ENCODE results near the gene MECP2.
"Not testable (repeated sequence)": the region's sequence is repeated elsewhere in the genome, so short reads cannot be mapped to it uniquely, and the experiment has no call there.

The MECP2 gene

DNA sequence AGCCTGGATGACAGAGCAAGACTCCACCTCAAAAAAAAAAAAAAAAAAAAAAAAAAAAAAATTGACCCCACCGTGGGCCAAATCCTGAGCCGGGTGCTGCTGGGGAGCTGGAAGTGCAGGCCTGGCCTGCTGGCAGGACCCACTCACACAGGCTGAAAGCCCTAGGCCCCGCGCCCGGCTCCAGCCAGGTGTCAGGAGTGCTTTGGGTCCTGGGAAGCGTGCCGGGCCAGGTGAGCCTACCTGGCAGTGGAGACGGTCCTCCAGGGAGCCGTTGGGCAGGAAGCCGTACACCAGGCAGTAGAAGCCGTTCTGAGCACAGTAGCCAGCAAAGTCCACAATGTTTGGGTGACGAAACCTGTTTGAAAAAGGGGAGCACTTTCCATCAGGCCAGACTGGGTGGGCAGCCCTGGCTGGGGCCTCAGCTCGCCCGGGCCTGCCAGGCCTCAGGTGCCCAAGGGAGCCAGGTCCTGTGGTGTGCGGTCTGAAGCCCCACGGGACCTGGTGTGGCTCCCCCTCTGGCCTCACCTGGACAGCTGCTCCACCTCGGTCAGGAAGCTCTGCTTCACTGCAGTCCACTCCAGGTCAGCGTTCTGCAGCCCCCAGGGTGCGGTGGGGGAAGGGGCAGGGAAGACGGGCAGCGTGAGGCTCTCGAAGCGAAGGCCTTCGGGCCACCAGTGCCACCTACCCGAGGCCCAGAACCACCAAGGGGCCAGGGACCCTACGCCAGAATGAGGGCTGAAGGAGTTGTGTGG lies 79.6 kb downstream of the MECP2 start:
- no peak for DNase-seq (ENCODE audit: low read depth in 2 of 2)

DNA sequence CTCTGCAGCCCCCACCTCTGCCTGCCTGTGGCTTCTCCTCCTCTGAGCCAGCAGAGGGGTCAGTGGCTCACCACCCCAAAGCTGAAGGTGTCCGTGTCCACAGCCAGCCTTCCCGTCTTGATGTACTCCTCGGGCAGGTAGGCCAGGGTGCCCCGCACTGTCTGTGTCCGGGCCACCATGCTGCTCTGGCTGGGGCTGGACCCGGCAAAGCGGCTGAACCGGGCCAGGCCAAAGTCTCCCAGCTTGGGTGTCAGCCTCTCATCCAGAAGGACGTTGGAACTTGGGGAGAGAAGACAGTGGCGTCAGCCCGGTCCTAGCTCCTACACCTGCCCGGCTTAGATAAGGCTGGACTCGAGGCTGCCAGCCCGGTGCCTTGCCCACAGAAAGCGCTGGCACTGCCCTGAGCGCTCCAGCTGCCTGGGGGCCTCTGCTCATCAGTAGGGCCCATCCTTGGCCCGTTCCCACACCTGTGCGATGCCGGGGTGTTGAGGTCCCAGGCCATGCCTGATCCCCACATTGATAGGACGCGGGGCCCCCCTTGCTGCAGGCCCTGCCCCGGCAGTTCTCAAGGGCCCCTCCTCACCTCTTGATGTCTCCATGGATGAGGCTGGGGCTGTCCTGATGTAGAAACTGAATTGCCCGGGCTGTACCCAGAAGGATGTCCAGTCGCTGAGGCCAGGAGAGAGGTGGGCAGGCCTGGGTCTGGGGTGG lies 81.0 kb downstream of the MECP2 start:
- DNase-seq (ENCODE audit: low read depth in 2 of 2), result no peak

DNA sequence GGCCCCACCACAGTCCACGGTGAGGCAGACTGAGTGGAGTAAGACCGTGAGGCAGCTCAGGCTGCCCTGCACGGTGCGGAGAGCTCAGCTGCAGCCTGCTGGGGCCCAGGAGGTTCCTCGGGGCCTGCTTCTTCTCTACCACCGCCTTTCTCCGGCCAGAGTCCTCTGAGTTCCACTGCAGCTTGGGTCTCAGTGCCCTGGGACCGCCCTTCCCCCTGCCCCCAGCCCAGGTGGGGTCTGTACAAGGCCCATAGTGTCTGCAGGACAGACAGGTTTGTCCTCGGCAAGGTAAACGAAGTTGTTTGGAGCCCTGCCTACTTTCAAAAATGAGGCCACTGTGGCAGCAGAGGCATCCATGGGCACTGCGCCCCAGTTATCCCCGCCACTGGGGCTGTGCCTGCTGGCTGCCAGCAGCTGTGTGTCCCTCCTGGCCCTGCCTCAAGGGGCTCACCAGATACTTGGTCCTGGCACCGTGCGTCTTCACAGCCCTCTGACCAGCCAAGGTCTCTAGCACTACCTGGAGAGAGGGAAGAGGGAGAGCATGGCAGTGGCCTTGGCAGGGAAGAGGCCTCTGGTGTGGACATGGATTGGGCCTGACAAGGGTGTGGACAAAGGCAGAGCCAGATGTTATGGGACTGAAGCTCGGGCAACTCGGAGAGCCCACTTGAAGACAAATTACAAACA lies 81.8 kb downstream of the MECP2 start:
- no peak for DNase-seq (ENCODE audit: low read depth in 2 of 2)

DNA sequence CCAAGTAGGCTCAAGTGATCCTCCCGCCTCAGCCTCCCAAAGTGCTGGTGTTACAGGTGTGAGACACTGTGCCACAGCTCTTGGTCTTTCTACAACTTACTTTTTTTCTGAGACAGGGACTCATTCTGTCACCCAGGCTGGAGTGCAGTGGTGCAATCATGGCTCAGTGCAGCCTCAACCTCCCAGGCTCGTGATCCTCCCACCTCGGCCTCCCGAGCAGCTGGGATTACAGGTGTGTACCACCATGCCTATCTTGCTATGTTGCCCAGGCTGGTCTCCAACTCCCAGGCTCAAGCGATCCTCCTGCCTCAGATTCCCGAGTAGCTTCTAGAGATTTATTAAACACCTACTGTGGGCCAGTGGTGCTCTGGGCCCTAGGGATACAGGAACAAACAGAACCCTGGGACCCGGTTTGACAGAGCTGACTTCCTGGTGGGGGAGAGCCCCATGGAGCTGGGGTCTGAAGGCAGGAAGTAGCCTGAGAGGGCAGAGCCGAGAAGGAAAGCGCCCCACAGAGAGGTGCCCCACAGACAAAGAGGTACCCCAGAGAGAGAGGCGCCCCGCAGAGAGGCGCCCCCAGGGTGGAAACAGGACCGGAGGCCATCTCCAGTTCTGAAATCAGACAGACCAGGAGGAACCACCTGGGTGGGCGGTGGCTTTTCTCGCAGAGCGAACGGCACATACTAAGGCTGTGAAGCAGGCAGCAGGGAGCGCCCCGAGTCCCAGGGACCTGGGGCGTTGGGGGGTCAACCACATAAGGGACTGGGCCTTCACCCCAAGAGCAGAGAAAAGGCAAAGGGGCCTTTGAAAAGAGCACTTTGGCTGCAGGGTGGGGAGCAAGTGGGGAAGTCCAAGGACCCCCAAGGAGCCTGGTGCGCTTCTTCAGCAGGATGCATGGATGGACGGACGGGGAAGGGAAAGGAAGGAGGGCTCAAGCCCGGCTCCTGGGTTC lies 82.8 kb downstream of the MECP2 start:
- DNase-seq (ENCODE audit: low read depth in 2 of 2), result no peak

DNA sequence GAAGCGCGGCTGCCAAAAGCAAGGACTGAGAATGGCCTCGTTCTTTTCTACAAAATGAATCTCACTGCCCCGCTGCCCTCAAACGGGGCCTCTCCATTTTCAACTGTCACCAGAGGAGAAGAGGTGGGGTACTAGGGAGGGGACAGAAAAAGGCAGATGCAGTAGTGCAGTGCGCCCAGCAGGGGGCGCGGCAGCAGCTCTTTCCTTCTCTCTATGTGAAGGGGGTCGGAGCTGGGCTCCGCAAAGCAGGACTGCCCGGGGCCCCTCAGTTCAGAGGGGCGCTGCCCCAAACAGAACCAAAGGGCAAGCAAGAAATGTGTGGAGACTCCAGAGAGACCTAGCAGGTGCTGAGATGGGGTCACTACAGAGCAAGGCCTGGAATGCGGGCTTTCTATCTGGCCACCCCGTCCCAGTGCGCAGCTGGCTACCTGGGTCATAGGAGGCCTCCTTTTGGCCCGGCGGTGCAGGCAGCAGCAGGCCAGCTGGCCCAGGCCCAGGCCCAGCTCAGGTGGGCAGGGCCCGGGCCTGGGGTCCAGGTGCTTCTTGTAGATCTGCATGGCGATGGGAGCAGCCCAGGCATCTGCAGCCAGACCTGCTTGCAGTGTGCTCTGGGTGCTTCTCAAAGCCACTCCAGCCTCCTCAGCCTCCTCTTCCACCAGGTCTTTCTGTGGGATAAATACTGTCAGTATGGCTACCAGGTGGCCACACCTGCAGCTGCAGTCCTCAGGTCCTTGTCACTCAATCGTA lies 83.7 kb downstream of the MECP2 start:
- peak in 1 of 2 donors; percentile 26 for DNase-seq (ENCODE audit: low read depth in 2 of 2)

DNA sequence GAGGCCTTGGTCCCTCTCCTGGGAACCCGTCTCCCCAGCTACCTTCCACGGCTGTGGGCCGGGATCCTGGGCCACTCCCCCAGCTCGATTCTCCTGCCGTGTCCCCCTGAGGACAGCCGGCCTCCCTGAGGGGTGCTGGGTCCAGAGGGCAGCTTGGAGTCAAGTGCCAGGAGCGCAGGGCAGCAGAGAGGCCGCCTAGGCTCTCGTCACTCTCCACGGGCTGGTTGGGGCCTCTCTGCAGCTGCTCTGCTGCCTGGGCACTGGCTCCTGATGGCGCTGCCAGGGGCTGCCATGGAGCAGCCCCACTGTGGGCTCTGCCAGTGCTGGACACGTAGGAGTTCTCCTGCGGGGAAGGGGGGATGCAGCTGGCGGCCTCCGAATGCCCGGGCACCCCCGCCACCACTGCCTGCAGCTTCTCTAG lies 84.5 kb downstream of the MECP2 start:
- DNase-seq (ENCODE audit: low read depth in 2 of 2), result no peak

DNA sequence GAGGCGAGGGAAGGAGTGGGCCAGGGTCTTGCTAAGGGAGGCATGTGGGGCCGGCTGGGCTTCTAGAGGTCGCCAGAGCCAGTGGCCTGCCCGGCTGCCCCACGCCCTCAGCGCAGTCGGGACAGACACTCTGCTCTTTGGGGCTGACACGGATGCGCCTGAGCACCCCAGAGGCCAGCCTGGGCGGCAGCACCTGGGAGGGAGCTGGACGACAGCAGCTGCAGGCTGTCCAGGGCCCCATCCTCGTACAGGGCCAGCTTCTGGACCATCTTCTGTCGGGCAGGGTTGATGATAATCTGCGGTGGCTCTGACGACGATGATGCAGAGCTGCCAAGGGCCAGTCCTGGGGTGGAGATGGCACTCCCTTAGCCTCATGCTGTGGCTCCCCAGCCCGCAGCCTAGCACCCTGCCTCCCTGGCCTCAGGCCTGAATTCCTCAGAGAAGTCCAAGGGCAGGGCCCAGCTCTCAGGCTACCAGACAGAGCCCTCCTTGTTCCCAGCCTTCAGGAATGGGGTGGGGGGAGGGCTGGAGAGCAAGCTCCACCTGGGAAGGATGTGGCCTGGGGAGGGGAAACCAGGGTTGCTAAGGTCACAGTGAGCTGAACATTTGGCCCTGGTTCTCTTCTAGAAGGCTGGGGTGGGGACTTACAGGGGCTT lies 85.1 kb downstream of the MECP2 start:
- no peak for DNase-seq (ENCODE audit: low read depth in 2 of 2)

DNA sequence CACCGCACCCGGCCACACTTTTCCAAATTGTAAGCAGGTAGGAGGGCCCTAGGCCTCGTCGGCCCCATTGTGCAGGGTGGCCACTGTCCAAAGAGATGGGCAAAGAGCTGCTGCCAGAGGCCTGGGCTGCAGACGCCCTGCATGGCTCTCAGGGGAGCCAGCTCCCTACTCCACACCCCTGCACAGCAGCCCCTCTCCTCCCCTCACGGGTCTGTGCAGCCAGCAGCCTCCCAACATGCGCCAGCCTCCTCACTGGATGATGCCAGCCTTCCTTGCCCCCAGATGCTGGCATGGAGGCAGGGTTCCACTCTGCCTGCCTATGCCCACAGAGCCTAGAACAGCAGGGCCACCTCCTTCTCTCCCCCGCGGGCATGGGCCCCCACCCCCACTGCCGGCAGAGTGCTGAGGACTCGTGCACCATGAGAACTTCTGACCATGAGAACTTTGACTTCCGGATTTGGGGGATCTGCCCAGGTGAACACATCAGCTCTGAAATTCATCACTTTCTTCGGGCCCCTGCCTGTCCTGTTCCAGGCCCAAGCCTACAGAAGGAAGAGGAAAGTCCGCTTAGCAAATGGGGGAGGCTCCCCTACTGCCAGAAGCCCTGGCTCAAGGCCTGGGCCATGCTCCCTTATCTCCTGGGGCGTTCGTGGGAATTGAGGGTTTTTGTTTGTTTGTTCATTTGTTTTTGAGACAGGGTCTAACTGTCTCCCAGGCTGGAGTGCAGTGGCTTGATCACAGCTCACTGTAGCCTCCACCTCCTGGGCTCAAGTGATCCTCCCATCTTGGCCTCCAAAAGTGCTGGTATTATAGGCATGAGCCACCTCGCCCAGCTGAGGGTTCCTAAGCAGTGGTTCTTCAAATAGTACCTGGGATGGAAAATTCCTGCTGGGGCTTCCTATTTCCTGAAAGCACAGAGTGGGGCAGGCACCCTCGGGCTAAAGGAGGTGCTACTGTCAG lies 85.9 kb downstream of the MECP2 start:
- DNase-seq (ENCODE audit: low read depth in 2 of 2), result no peak

DNA sequence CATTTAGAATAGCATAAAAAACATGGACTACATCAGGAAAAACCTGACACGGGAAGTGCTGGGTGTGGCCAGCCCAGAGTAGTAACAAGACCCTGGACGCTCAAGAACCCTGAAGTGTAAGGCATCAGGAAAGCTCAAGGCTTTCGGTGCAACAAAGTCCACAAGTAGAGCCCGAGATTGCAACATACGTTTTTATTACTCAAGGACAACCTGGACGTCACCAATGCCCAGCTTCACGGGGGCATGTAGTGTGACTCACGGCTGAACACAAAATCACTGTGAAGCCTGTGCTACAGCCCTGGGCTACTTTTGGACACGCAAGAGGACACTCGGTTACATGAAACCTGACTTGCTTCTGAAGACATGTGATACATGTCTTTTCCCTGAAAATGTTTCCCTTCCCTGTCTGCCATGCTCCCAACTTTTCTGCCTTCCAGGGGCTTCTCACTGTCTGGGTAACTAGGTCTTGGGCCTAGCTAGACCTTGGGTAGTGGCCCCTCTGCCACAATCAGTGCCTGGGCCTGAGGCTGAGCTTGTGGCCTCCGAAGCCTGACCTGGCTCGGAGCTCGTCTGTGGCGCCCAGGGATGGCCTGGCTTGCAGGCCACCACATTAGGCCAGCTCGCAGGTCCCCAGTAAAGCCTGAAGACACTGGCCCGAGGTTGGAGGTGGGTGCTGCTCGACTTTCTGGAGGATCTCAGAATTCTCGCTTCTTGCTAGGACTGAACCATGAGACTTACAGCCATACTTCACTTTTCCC lies 87.0 kb downstream of the MECP2 start:
- no peak for DNase-seq (ENCODE audit: low read depth in 2 of 2)

DNA sequence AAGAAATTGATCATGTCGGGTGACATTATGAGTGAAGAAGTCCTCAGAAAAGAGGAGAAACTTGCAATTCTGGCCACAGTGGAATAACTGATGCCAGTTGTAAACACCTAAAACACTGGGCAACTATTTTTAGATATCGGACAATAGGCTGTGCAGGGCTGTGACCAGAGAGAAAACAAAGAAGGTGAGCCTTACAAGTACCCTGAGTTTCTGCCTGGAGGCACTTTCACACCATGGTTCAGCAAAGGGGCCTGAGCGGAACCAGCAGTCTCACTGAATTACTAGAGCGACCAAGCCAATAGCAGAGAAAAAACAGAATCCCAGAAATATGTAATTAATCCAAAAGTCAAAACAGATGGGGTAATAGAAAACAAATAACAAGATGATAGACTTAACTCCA lies 89.0 kb downstream of the MECP2 start:
- DNase-seq (ENCODE audit: low read depth in 2 of 2), result no peak

DNA sequence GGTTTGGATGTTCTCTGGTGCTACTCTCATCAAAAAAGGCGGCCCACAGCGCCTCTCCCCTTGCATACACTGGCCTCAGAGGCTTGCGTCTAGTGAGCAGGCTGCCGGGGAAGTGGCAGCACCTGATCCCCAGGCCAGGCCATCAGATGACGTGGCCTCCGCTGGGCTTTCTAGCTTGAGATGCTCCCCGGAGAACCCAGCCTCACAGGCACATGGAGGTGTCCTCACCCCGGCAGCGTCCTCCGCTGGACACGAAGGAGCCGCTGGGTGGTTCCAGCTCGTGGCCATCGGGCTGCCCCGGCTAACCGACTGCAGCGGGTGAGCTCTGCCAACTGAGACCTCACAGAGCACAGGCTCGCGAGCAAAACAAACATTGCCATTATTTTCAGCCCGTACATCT lies 90.6 kb downstream of the MECP2 start:
- no peak for DNase-seq (ENCODE audit: low read depth in 2 of 2)

DNA sequence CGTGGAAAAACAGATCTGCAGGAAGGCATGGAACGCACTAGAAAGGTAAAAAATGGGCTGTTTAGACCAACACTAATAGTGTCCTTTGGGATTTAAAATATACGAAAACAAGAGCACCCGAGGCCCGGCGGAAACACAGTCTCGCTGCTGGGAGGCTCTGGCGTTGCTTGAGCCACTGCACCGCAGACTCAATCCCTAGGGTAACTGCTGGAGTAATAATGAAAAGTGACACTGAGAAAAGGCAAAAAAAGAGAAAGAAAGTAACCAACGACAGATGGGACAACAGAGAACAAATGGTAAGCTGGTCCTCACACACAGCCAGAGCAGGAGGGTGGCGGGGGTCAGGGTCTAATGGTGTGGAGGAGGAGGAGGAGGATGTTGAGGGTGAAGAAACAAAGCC lies 93.2 kb downstream of the MECP2 start:
- DNase-seq (ENCODE audit: low read depth in 2 of 2), result no peak

DNA sequence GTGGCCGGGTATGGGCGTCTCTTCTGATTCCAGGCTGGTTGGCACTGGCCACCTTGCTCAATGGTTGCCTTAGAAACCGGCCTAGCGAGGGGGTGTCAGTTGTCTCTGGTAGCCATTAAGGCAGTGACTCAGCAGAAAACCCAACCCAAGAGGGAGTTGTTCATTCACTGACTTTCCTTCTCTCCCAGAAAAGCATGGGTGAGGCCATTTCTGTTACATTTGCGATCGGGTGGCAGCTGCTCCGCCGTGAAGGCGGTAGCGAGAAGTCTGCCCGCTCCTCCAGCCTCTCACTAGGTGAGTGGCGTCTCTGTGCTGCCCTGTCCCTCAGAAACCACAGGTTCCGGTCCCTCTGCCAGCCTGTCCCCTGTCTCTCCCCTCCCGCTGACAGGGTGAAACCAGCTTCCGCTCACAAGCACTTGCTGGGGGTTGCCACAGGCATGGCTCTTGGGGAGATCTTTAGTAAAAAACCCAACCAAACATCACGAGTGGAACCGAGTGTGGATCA lies 95.2 kb downstream of the MECP2 start:
- peak in 1 of 2 donors; percentile 45 for DNase-seq (ENCODE audit: low read depth in 2 of 2)

DNA sequence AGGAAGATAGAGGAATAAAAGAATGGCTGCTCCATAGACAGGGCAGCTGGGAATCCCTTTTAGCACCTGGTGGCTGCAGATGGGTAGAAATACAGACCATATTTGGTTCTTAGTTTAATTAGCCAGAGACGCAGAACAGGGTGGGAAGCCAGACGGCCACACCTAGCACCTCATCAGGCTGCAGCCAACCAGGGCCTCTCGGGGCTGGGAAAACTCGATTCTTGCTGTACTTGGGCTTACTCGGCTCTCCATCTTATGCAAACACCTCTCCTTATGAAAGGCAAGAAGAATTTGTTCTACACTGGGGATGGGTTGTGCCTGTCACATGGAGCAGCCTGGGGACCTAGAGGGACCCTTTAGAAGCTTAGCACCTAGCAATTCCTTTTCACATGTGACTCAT lies 97.5 kb downstream of the MECP2 start:
- no peak for DNase-seq (ENCODE audit: low read depth in 2 of 2)

DNA sequence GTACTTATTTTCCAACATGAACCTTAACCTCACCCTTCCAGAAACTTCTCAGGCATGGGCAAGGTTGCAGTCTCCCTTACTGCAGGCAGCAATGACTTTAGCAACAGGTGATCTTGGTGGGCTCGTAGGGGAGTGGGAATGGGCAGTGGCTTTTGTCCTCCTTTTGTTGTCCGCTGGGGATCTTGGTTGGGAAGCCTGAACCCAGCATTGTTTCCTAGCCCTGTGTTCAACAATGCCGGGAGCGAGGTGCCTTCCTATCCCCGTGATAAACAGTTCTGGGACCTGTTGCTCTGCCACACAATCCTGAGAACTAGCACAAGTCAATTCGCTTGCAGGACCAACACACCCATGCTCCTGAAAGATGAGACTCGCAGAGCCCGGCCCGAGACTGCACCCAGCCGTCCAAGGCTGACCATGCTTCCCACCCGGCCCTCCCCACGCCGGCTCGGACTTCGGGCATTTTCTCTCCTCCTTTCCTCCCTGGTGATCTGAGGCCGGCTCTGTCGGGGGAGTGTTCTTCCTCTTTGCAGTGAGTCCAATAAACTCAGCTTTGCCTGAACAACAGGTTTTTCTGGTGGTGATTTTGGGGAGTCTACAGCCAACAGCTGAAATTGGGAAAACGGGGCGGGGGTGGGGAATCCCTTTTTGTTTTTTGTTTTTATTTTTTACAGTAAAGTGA lies 98.0 kb downstream of the MECP2 start:
- DNase-seq (ENCODE audit: low read depth in 2 of 2), result no peak

DNA sequence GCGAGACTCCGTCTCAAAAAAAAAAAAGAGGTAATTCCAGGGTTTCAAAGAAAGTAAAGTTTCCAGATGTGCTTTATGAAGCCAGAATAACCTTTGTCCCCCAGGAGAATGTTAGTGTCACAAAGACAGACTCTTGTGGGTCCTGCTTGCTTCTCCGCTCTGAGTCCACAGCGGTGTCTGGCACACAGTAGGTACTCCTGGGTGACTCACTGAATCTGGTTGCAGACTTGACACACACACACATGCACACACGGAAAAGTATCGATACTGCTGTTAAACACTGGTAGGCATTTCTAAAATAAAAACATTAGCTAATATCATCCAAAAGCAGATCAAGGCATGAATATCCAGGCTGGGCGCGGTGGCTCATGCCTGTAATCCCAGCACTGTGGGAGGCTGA lies 102.0 kb downstream of the MECP2 start:
- DNase-seq (ENCODE audit: low read depth in 2 of 2), result no peak

DNA sequence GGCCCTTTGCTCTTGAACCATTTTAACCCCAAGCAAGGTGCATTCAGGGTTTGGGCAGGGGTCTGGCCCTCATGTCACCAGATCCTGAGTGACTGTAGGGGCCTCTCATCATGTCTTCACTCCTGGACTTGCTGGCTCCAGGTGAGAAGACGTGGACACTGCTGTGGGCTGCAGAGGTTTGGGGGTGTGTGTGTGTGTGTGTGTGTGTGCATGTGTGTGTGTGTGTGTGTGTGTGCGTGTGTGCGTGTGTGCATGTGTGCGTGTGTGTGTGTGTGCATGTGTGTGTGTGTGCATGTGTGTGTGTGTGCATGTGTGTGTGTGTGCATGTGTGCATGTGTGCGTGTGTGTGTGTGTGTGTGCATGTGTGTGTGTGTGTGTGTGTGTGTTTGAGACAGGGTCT lies 103.1 kb downstream of the MECP2 start:
- DNase-seq (ENCODE audit: low read depth in 2 of 2), result not testable (repeated sequence)

DNA sequence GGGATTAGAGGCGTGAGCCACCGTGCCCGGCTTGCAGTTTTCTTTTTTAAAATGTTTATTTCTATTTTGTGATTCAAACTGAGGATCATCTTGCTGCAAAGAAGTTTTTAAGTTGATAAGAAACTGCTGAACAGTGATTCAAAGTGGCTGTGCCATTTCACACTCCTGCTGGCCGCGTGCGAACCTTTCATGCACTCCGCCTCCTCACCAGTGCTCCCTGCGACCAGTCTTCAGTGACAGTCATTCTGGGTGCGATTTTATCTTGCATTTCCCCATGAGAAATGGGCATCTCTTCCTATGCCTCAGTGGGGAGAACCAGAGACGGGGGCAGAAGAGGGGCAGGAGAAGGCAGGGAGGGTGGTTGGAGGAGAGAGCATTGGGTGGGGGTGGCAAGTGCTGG lies 103.5 kb downstream of the MECP2 start:
- no peak for DNase-seq (ENCODE audit: low read depth in 2 of 2)
